Measurements from ENCODE around the gene AP1AR.
"Not testable (repeated sequence)": the region's sequence is repeated elsewhere in the genome, so short reads cannot be mapped to it uniquely, and the experiment has no call there.

The AP1AR gene

GRCh38 chr4:112279025-112279881, 47.7 kb downstream of the AP1AR start:
- no peak for DNase-seq (ENCODE audit: low read depth in 2 of 2)

DNA sequence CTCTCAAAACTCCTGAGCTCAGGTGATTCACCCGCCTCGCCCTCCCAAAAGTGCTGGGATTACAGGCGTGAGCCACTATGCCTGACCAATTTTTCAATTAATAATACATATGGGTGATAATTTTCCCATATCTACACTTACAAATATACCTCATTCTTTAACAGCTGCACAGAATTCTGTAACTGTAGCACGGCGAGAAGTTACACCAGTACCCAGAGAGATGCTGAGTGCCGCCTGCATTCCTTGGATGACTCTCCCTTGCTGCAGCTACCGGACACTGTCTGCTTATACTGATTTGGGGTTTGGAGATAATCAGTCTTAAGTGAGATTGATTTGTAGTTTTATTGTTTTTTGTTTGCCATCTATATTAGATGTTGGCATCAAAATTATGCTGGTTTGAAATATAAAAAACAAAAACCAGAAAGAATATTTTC, 48.3 kb downstream of the AP1AR start:
- no peak for DNase-seq (ENCODE audit: low read depth in 2 of 2)

- DNase-seq (ENCODE audit: low read depth in 2 of 2), result no peak
Observed at GRCh38 chr4:112280386-112281056, 48.9 kb downstream of the AP1AR start.

GRCh38 chr4:112281895-112282398, 50.4 kb downstream of the AP1AR start:
- not testable (repeated sequence) for DNase-seq (ENCODE audit: low read depth in 2 of 2)

- DNase-seq (ENCODE audit: low read depth in 2 of 2), result no peak
Observed at GRCh38 chr4:112282860-112283667, 51.5 kb downstream of the AP1AR start.

DNA sequence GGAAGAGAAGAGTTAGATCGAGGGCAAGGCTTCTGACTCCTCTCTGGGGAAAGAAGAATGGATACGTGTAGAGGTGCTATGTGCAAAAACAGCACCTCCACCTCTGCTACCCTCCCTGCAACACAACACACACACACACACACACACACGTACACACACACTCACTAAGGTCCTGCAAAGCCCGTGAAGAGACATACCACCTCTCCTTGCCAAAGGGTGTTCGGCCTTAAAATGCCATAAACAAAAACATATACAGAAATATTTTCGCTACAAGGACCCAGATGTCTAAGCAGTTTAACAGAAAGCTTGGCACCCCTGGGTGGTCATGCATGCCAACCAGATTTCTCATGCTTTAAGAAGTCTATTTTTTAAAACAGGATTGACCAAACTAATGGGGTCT, 52.6 kb downstream of the AP1AR start:
- DNase-seq (ENCODE audit: low read depth in 2 of 2), result no peak

DNA sequence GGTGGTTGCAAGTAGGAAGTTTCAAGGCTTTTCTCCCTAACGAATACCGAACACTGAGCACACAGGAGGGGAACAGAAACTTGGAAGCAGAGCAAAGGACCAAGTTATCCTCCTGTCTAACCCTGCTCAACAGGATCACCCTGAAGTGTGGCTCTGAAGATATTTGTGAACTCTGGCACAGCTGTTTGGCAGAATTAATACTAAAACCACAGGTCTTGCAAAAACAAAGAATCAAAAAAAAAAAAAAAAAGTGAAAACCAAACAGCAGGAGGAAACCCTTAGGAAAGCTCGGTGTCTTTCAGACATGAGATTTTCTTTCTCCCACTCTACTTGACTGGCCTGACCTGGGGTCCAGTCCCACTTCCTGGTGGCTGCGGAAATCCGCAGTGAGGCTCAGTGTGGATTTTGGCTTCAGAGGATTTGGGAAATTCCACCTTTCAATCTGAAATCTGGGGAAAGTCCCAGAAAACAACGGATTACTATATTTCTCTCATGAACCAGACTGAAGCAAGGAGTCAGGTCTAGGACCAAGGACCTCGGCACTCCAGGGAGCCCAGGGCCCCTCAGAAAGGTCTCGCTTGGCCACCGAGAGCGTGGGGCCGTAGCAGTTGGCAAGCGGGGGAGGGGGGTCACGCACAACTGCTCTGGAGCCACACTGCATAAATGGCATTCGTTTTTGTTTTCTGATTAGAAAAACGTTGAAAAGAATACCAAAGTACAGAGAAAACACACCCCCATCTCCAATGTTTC, 53.2 kb downstream of the AP1AR start:
- DNase-seq (ENCODE audit: low read depth in 2 of 2), result no peak

- no peak for DNase-seq (ENCODE audit: low read depth in 2 of 2)
Observed at GRCh38 chr4:112287258-112287989, 55.8 kb downstream of the AP1AR start.

DNA sequence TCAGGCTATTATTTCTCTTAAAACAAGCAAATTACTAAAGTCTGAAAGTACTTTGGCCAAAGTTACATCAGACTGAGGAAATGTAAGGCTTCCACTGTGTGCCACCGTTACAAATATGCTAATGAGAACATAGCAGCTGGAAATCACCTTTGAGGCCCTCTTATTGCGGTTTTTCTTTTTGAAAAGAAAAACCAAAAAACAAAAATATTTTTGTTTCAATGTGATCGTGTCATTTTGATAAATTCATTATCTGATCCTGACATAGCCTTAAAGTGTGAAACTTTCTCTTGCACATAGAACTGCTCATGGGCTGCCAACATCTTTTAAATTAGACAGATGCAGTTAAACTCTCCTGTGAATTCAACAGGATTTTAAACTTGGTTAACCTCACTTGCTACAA, 56.9 kb downstream of the AP1AR start:
- no peak for DNase-seq (ENCODE audit: low read depth in 2 of 2)

- no peak for DNase-seq (ENCODE audit: low read depth in 2 of 2)
Observed at GRCh38 chr4:112289407-112290253, 58.0 kb downstream of the AP1AR start.

- no peak for DNase-seq (ENCODE audit: low read depth in 2 of 2)
Observed at GRCh38 chr4:112290341-112290740, 58.8 kb downstream of the AP1AR start.

GRCh38 chr4:112296949-112297880, 65.6 kb downstream of the AP1AR start, which contains the start of gene ALPK1:
TSS of gene ALPK1 (plus strand) at chr4:112297369.
- DNase-seq (ENCODE audit: low read depth in 2 of 2), result no peak

DNA sequence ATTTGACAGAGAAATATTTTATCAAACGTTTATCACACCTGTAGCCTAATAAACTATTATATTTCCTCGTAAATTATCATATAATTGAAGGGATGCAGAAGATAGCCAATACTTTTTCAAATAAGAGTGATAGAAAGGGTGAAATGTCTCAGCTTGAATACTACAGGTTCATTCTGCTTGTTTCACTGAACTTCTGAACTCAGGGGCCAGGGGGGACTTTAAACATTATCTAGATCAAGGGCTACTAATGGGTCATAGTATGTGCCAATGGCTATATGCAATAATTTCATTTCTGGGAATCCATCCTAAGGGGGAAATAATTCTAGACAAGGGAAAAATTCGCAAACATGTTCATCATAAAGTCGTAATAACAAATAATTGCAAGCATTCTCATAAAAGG, 68.1 kb downstream of the AP1AR start:
- no peak for DNase-seq (ENCODE audit: low read depth in 2 of 2)

- no peak for DNase-seq (ENCODE audit: low read depth in 2 of 2)
Observed at GRCh38 chr4:112302320-112303274, 71.0 kb downstream of the AP1AR start.

GRCh38 chr4:112305477-112305876, 73.9 kb downstream of the AP1AR start:
- DNase-seq (ENCODE audit: low read depth in 2 of 2), result not testable (repeated sequence)

DNA sequence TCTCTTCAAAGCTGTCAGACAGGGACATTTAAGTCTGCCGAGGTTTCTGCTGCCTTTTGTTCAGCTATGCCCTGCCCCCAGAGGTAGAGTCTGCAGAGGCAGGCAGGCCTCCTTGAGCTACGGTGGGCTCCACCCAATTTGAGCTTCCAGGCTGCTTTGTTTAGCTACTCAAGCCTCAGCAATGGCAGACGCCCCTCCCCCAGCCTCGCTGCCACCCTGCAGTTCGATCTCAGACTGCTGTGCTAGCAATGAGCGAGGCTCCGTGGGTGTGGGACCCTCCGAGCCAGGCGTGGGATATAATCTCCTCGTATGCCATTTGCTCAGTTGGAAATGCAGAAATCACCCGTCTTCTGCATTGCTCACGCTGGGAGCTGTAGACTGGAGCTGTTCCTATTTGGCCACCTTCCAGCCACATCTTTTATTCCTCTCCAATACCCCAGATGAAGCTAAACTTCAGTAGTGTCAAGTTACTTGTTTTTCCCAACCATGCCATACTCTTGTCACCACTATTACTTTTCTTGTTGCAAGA, 77.7 kb downstream of the AP1AR start:
- DNase-seq (ENCODE audit: low read depth in 2 of 2), result not testable (repeated sequence)

DNA sequence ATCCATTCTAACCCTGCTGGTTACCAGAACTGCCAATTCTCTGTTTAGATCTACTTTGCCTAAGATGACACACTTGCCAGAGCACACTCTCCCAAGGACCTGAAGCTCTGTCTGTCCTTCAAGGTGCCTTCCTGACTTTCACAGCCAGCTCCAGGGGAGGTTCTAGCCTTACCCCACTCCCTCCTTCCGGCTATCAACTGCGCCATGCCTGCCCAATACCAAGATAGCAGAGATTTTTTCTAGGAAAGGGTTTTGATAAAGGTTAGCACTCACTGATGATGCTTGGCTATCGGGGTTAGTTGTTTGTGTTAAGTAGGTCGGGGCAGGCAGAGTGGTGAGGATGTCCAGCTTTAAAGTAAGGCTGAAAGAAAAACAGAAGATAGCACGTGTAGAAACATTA, 79.9 kb downstream of the AP1AR start:
- no peak for DNase-seq (ENCODE audit: low read depth in 2 of 2)

Measured in stimulated activated CD8-positive, alpha-beta memory T cell treated with anti-CD3 and anti-CD28 coated beads, Interleukin-2, amount 100 ng/mL, for 48 hours (primary cell).